CD4-positive, alpha-beta T cell treated with Interferon alpha-2 for 1 hour (primary cell): ENCODE results near the gene ACTN2.
"Not testable (repeated sequence)": the region's sequence is repeated elsewhere in the genome, so short reads cannot be mapped to it uniquely, and the experiment has no call there.

Experiments
- DNase-seq, 2 donors: peaks; one replicate each; pipeline ENCODE4 v3.0.0-alpha.2; 2020 to 2022

ACTN2 gene

GRCh38 chr1:236685917-236686814 is at the start of gene ACTN2:
ACTN2 (plus strand) TSS chr1:236686499; CDS start chr1:236686674, 175 bp downstream.
- peak; percentile 44 to 61 for DNase-seq

- DNase-seq = no peak
Measured at GRCh38 chr1:236638945-236639344, 47.4 kb upstream of the ACTN2 start.

- DNase-seq = no peak
Measured at GRCh38 chr1:236639686-236640085, 46.6 kb upstream of the ACTN2 start.

GRCh38 chr1:236642763-236643162 is 43.5 kb upstream of the ACTN2 start:
- no peak for DNase-seq

GRCh38 chr1:236645016-236645680 is 41.2 kb upstream of the ACTN2 start:
- DNase-seq = no peak

GRCh38 chr1:236654511-236654910 is 31.8 kb upstream of the ACTN2 start:
- no peak for DNase-seq

- no peak for DNase-seq
Measured at GRCh38 chr1:236654957-236655356, 31.3 kb upstream of the ACTN2 start.

- no peak for DNase-seq
Measured at GRCh38 chr1:236657398-236657797, 28.9 kb upstream of the ACTN2 start.

- DNase-seq = no peak
Measured at GRCh38 chr1:236659792-236660587, 26.3 kb upstream of the ACTN2 start.

GRCh38 chr1:236663934-236664333 is 22.4 kb upstream of the ACTN2 start:
- DNase-seq = no peak

GRCh38 chr1:236668909-236669308 is 17.4 kb upstream of the ACTN2 start:
- DNase-seq = not testable (repeated sequence)

- DNase-seq = no peak
Measured at GRCh38 chr1:236670060-236670459, 16.2 kb upstream of the ACTN2 start.

GRCh38 chr1:236673289-236673919 is 12.9 kb upstream of the ACTN2 start:
- DNase-seq = no peak

- no peak for DNase-seq
Measured at GRCh38 chr1:236677641-236678235, 8.6 kb upstream of the ACTN2 start.

- no peak for DNase-seq
Measured at GRCh38 chr1:236681219-236681618, 5.1 kb upstream of the ACTN2 start.

- no peak for DNase-seq
Measured at GRCh38 chr1:236685205-236685916, 938 bp upstream of the ACTN2 start.

- DNase-seq = no peak
Measured at GRCh38 chr1:236686815-236687160, 489 bp downstream of the ACTN2 start.

- no peak for DNase-seq
Measured at GRCh38 chr1:236687273-236687672, 974 bp downstream of the ACTN2 start.

GRCh38 chr1:236688705-236689104 is 2.4 kb downstream of the ACTN2 start:
- DNase-seq = no peak

- DNase-seq = no peak
Measured at GRCh38 chr1:236689713-236690569, 3.6 kb downstream of the ACTN2 start.

GRCh38 chr1:236691348-236691747 is 5.0 kb downstream of the ACTN2 start:
- DNase-seq = no peak
